ENCODE results near the gene LRRK2.

DNA sequence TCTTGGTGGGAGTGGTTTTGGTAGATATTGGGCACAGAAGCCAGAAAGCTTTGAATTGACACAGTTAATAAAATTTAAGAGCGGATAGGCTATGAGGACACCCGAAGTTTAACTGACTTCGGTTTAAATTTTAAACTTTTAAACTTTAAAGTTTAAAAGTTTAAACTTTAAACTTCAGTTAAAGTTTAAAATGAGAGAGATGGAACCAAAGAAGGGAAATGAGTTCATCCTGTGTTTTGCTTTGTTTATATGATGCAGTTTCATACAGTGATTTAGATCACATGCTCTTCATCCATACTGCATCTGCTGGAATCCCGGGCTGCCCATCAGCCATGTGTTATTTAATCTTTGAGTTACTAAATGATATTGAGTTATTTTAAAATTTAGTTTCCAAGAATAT is 27.2 kb upstream of the LRRK2 start:
- TF ChIP-seq, protein P1, sequence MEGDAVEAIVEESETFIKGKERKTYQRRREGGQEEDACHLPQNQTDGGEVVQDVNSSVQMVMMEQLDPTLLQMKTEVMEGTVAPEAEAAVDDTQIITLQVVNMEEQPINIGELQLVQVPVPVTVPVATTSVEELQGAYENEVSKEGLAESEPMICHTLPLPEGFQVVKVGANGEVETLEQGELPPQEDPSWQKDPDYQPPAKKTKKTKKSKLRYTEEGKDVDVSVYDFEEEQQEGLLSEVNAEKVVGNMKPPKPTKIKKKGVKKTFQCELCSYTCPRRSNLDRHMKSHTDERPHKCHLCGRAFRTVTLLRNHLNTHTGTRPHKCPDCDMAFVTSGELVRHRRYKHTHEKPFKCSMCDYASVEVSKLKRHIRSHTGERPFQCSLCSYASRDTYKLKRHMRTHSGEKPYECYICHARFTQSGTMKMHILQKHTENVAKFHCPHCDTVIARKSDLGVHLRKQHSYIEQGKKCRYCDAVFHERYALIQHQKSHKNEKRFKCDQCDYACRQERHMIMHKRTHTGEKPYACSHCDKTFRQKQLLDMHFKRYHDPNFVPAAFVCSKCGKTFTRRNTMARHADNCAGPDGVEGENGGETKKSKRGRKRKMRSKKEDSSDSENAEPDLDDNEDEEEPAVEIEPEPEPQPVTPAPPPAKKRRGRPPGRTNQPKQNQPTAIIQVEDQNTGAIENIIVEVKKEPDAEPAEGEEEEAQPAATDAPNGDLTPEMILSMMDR (IDR thresholded peaks at IDR 0.05), result no peak
- no peak for TF ChIP-seq POLR2A (IDR thresholded peaks at IDR 0.05)
- TF ChIP-seq POLR2AphosphoS5 (IDR thresholded peaks at IDR 0.05), result no peak
- no peak for TF ChIP-seq EP300 (IDR thresholded peaks at IDR 0.05)
